ENCODE results near the gene ZNF260. TPM values are rescaled to one million over a fixed set of nuclear protein-coding genes. Genes with fewer than 3 reads are reported as not detected.

Gene ZNF260
- 24.1 to 29.0 TPM (median 25.3 TPM) in 3 replicates for total RNA-seq (2021)
- Bru-seq, nascent RNA: percentile 95 among the genes with signal in this experiment
- long read RNA-seq, experiment 1, full-length matches to known transcripts: 34 of 82 reads
- long read RNA-seq, experiment 1, partial matches to known transcripts: 3 of 82 reads
- long read RNA-seq, experiment 1, other reads (novel, unspliced or antisense): 45 of 82 reads
- long read RNA-seq, experiment 2, full-length matches to known transcripts: 3 of 29 reads
- long read RNA-seq, experiment 2, partial matches to known transcripts: 6 of 29 reads
- long read RNA-seq, experiment 2, other reads (novel, unspliced or antisense): 20 of 29 reads
- long read RNA-seq, experiment 3, full-length matches to known transcripts: 7 of 11 reads
- long read RNA-seq, experiment 3, partial matches to known transcripts: 0 of 11 reads
- long read RNA-seq, experiment 3, other reads (novel, unspliced or antisense): 4 of 11 reads

DNA sequence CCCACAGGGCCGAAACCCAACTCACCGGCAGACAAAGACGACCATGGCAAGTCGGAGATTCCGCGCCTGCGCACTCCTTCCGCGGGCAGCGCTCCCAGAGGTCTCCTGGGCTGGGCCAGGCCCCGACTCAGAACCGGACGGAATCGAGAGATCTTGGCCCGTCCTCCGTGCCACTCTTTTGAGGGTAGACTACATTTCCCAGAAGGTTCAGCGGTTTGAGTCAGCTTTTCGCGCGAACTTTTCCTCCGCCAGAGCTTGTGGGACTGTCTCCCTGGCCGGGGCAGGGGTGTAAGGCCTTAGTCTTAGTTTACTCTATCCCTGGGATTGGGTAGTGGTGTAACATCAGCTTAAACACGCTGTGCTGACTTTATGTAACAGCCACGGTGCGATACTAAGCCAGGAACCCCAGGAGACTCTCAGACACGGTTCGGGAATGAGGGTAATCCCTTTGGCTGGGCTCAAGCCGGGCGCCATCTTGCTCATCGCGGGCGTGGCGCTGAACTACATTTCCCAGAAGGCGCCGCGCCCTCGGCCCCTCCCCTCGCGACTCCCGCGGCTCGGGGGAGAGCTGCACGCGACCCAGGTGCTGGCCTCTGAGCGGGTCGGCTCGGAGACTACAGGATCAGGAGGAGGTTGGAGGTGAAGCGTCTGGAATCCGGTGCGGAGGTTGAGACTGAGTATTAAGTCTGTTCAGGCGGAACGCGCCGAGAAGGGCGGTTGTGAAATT is at the start of gene ZNF260:
TSS of gene ZNF260 (minus strand) at position 78 of the 727 bp plus-strand sequence. CDS start 13,033 bp downstream, outside the sequence.
- peaks cover 27% of the 10 kb centered on the region for H3K36me3 Mint-ChIP-seq
- peak; percentile 96 for ATAC-seq
- TF ChIP-seq, protein P1, sequence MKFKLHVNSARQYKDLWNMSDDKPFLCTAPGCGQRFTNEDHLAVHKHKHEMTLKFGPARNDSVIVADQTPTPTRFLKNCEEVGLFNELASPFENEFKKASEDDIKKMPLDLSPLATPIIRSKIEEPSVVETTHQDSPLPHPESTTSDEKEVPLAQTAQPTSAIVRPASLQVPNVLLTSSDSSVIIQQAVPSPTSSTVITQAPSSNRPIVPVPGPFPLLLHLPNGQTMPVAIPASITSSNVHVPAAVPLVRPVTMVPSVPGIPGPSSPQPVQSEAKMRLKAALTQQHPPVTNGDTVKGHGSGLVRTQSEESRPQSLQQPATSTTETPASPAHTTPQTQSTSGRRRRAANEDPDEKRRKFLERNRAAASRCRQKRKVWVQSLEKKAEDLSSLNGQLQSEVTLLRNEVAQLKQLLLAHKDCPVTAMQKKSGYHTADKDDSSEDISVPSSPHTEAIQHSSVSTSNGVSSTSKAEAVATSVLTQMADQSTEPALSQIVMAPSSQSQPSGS (CRISPR knock-in tag; IDR thresholded peaks at IDR 0.05; ENCODE audit: borderline replicate concordance, low read depth): no peak
- TF ChIP-seq ZNF671 (CRISPR knock-in tag; IDR thresholded peaks at IDR 0.05) (no peak), CBFB (CRISPR knock-in tag; IDR thresholded peaks at IDR 0.05; ENCODE audit: low read depth) (peak; percentile 41; the same call in 1 of the 2 replicates), SOX15 (CRISPR knock-in tag; IDR thresholded peaks at IDR 0.05) (no peak), RORB (CRISPR knock-in tag; IDR thresholded peaks at IDR 0.05) (no peak), MYBL2 (CRISPR knock-in tag; IDR thresholded peaks at IDR 0.05) (no peak), ZNF317 (CRISPR knock-in tag; IDR thresholded peaks at IDR 0.05; ENCODE audit: borderline replicate concordance, low read depth) (no peak), FOXP1 (CRISPR knock-in tag; IDR thresholded peaks at IDR 0.05; ENCODE audit: borderline replicate concordance) (no peak), PRRX2 (CRISPR knock-in tag; IDR thresholded peaks at IDR 0.05) (no peak), HMGA2 (CRISPR knock-in tag; IDR thresholded peaks at IDR 0.05) (no peak), ZNF219 (CRISPR knock-in tag; IDR thresholded peaks at IDR 0.05; ENCODE audit: borderline replicate concordance) (no peak), SMAD3 (CRISPR knock-in tag; IDR thresholded peaks at IDR 0.05; ENCODE audit: borderline replicate concordance) (no peak), ESRRA (CRISPR knock-in tag; IDR thresholded peaks at IDR 0.05; ENCODE audit: borderline replicate concordance) (no peak), JAZF1 (CRISPR knock-in tag; IDR thresholded peaks at IDR 0.05) (no peak), KAT7 (CRISPR knock-in tag; IDR thresholded peaks at IDR 0.05; ENCODE audit: borderline replicate concordance) (no peak; the same call in 1 of the 2 replicates), ELF4 (CRISPR knock-in tag; IDR thresholded peaks at IDR 0.05; ENCODE audit: low read depth) (no peak), ZBTB21 (CRISPR knock-in tag; IDR thresholded peaks at IDR 0.05; ENCODE audit: borderline replicate concordance) (0 out of 2 replicates have a peak, but pooled peaks have one; percentile 7)
- TF ChIP-seq, protein P2, sequence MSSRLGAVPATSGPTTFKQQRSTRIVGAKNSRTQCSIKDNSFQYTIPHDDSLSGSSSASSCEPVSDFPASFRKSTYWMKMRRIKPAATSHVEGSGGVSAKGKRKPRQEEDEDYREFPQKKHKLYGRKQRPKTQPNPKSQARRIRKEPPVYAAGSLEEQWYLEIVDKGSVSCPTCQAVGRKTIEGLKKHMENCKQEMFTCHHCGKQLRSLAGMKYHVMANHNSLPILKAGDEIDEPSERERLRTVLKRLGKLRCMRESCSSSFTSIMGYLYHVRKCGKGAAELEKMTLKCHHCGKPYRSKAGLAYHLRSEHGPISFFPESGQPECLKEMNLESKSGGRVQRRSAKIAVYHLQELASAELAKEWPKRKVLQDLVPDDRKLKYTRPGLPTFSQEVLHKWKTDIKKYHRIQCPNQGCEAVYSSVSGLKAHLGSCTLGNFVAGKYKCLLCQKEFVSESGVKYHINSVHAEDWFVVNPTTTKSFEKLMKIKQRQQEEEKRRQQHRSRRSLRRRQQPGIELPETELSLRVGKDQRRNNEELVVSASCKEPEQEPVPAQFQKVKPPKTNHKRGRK (CRISPR knock-in tag; IDR thresholded peaks at IDR 0.05; ENCODE audit: borderline replicate concordance): no peak
- TF ChIP-seq, protein P3, sequence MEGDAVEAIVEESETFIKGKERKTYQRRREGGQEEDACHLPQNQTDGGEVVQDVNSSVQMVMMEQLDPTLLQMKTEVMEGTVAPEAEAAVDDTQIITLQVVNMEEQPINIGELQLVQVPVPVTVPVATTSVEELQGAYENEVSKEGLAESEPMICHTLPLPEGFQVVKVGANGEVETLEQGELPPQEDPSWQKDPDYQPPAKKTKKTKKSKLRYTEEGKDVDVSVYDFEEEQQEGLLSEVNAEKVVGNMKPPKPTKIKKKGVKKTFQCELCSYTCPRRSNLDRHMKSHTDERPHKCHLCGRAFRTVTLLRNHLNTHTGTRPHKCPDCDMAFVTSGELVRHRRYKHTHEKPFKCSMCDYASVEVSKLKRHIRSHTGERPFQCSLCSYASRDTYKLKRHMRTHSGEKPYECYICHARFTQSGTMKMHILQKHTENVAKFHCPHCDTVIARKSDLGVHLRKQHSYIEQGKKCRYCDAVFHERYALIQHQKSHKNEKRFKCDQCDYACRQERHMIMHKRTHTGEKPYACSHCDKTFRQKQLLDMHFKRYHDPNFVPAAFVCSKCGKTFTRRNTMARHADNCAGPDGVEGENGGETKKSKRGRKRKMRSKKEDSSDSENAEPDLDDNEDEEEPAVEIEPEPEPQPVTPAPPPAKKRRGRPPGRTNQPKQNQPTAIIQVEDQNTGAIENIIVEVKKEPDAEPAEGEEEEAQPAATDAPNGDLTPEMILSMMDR (IDR thresholded peaks at IDR 0.05): no peak
- TF ChIP-seq, protein P4, sequence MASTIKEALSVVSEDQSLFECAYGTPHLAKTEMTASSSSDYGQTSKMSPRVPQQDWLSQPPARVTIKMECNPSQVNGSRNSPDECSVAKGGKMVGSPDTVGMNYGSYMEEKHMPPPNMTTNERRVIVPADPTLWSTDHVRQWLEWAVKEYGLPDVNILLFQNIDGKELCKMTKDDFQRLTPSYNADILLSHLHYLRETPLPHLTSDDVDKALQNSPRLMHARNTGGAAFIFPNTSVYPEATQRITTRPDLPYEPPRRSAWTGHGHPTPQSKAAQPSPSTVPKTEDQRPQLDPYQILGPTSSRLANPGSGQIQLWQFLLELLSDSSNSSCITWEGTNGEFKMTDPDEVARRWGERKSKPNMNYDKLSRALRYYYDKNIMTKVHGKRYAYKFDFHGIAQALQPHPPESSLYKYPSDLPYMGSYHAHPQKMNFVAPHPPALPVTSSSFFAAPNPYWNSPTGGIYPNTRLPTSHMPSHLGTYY (CRISPR knock-in tag; IDR thresholded peaks at IDR 0.05): peak; percentile 46; the same call in 1 of the 2 replicates
- TF ChIP-seq, protein P5, sequence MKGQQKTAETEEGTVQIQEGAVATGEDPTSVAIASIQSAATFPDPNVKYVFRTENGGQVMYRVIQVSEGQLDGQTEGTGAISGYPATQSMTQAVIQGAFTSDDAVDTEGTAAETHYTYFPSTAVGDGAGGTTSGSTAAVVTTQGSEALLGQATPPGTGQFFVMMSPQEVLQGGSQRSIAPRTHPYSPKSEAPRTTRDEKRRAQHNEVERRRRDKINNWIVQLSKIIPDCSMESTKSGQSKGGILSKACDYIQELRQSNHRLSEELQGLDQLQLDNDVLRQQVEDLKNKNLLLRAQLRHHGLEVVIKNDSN (CRISPR knock-in tag; IDR thresholded peaks at IDR 0.05): no peak
- TF ChIP-seq, protein P6, sequence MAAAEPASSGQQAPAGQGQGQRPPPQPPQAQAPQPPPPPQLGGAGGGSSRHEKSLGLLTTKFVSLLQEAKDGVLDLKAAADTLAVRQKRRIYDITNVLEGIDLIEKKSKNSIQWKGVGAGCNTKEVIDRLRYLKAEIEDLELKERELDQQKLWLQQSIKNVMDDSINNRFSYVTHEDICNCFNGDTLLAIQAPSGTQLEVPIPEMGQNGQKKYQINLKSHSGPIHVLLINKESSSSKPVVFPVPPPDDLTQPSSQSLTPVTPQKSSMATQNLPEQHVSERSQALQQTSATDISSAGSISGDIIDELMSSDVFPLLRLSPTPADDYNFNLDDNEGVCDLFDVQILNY (CRISPR knock-in tag; IDR thresholded peaks at IDR 0.05): peak; percentile 91
- TF ChIP-seq, protein P7, sequence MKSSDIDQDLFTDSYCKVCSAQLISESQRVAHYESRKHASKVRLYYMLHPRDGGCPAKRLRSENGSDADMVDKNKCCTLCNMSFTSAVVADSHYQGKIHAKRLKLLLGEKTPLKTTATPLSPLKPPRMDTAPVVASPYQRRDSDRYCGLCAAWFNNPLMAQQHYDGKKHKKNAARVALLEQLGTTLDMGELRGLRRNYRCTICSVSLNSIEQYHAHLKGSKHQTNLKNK (CRISPR knock-in tag; IDR thresholded peaks at IDR 0.05): no peak

More for the DNA sequence above, at the start of gene ZNF260:
- peak within 1 kb of the TSS; percentile 100 for H3K27ac Mint-ChIP-seq
- CTCF ChIA-PET: interaction anchor here (1.3 kb wide), 1 partner anchor 322 kb away, joined by 3 read pairs; the partner anchor contains the start of gene ZNF345
- DNase-seq (ENCODE audit: low spot score): peak; percentile 98
- POLR2A ChIA-PET: interaction anchor here (0.6 to 2.0 kb wide), 10 partner anchors 39 to 1655 kb away, joined by 3 to 16 read pairs (median 4); partner anchors contain the start of genes ZFP82, ZNF146, ZNF345 and ZNF529
- H3K4me1 Mint-ChIP-seq: peaks cover 13% of the 10 kb centered on the region
- no peaks in the 10 kb centered on the region; the same call in 1 of the 2 replicates for H3K27me3 Mint-ChIP-seq (ENCODE audit: low read depth)
- peaks cover 8% of the 10 kb centered on the region for H3K9me3 Mint-ChIP-seq
- peak within 1 kb of the TSS; percentile 99 for H3K4me3 Mint-ChIP-seq
